Measurements from ENCODE around the gene DHX30.
"Not testable (repeated sequence)": the region's sequence is repeated elsewhere in the genome, so short reads cannot be mapped to it uniquely, and the experiment has no call there.

DHX30 gene

GRCh38 chr3:47874438-47874837 is 71.5 kb downstream of the DHX30 start:
- TF ChIP-seq CTCF (conservative IDR thresholded peaks at IDR 0.05; ENCODE audit: low read depth, low read length): no peak
- H3K4me3 ChIP-seq (ENCODE audit: low read length): no peak overlapping the region
- no peak for DNase-seq (ENCODE audit: low read depth)

GRCh38 chr3:47874913-47875312 is 72.0 kb downstream of the DHX30 start:
- H3K4me3 ChIP-seq (ENCODE audit: low read length): no peak overlapping the region
- no peak for DNase-seq (ENCODE audit: low read depth)
- TF ChIP-seq CTCF (conservative IDR thresholded peaks at IDR 0.05; ENCODE audit: low read depth, low read length): no peak

GRCh38 chr3:47877290-47877689 is 74.4 kb downstream of the DHX30 start:
- no peak for DNase-seq (ENCODE audit: low read depth)
- no peak overlapping the region for H3K4me3 ChIP-seq (ENCODE audit: low read length)
- TF ChIP-seq CTCF (conservative IDR thresholded peaks at IDR 0.05; ENCODE audit: low read depth, low read length): no peak

- DNase-seq (ENCODE audit: low read depth): no peak
- TF ChIP-seq CTCF (conservative IDR thresholded peaks at IDR 0.05; ENCODE audit: low read depth, low read length): no peak
- H3K4me3 ChIP-seq (ENCODE audit: low read length): no peak overlapping the region
These were observed 74.8 kb downstream of the DHX30 start for GRCh38 chr3:47877719-47878118.

GRCh38 chr3:47882338-47882737 is 79.4 kb downstream of the DHX30 start:
- no peak for DNase-seq (ENCODE audit: low read depth)
- no peak overlapping the region for H3K4me3 ChIP-seq (ENCODE audit: low read length)
- peak; percentile 5 for TF ChIP-seq CTCF (conservative IDR thresholded peaks at IDR 0.05; ENCODE audit: low read depth, low read length)

- TF ChIP-seq CTCF (conservative IDR thresholded peaks at IDR 0.05; ENCODE audit: low read depth, low read length): no peak
- DNase-seq (ENCODE audit: low read depth): no peak
- no peak overlapping the region for H3K4me3 ChIP-seq (ENCODE audit: low read length)
These were observed 81.7 kb downstream of the DHX30 start for GRCh38 chr3:47884603-47885002.

GRCh38 chr3:47885168-47885567 is 82.2 kb downstream of the DHX30 start:
- H3K4me3 ChIP-seq (ENCODE audit: low read length): no peak overlapping the region
- TF ChIP-seq CTCF (conservative IDR thresholded peaks at IDR 0.05; ENCODE audit: low read depth, low read length): no peak
- DNase-seq (ENCODE audit: low read depth): no peak

GRCh38 chr3:47887991-47888390 is 85.1 kb downstream of the DHX30 start:
- not testable (repeated sequence) for H3K4me3 ChIP-seq (ENCODE audit: low read length); DNase-seq (ENCODE audit: low read depth)
